ENCODE measurements around the gene ENGASE.

DNA sequence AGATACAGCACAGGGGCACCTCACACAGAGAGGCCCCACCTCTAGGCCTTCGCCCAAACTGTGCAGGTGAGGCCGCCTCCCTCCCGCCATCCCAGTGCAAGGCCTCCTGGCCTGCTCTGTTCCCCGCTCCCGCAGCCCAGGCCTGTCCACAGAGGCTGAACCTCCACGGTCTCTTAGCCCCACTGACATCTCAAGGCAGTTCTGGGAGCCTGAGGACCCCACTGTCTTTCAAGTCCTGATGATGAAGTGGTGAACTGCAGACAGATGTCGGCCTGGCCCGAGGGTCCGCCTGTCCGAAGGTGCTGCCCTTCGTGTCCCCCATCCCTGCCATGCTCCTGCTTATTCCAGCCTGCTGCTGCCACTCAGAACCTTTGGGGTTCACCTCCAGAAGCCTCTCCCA is 32.3 kb downstream of the ENGASE start:
- TF ChIP-seq RAD21 (IDR thresholded peaks at IDR 0.05; ENCODE audit: low read depth) (no peak), TCF12 (IDR thresholded peaks at IDR 0.05; ENCODE audit: low read depth) (no peak), EP300 (IDR thresholded peaks at IDR 0.05; ENCODE audit: borderline replicate concordance) (no peak), FOXM1 (IDR thresholded peaks at IDR 0.05; ENCODE audit: borderline replicate concordance, low read depth) (no peak), EGR1 (IDR thresholded peaks at IDR 0.05) (no peak), TAF1 (IDR thresholded peaks at IDR 0.05; ENCODE audit: low read depth) (no peak), CEBPB (IDR thresholded peaks at IDR 0.05) (no peak), YY1 (IDR thresholded peaks at IDR 0.05; ENCODE audit: low read depth) (no peak), TEAD4 (IDR thresholded peaks at IDR 0.05) (no peak), CREB1 (IDR thresholded peaks at IDR 0.05; ENCODE audit: low read depth) (no peak)
- TF ChIP-seq, protein P1, sequence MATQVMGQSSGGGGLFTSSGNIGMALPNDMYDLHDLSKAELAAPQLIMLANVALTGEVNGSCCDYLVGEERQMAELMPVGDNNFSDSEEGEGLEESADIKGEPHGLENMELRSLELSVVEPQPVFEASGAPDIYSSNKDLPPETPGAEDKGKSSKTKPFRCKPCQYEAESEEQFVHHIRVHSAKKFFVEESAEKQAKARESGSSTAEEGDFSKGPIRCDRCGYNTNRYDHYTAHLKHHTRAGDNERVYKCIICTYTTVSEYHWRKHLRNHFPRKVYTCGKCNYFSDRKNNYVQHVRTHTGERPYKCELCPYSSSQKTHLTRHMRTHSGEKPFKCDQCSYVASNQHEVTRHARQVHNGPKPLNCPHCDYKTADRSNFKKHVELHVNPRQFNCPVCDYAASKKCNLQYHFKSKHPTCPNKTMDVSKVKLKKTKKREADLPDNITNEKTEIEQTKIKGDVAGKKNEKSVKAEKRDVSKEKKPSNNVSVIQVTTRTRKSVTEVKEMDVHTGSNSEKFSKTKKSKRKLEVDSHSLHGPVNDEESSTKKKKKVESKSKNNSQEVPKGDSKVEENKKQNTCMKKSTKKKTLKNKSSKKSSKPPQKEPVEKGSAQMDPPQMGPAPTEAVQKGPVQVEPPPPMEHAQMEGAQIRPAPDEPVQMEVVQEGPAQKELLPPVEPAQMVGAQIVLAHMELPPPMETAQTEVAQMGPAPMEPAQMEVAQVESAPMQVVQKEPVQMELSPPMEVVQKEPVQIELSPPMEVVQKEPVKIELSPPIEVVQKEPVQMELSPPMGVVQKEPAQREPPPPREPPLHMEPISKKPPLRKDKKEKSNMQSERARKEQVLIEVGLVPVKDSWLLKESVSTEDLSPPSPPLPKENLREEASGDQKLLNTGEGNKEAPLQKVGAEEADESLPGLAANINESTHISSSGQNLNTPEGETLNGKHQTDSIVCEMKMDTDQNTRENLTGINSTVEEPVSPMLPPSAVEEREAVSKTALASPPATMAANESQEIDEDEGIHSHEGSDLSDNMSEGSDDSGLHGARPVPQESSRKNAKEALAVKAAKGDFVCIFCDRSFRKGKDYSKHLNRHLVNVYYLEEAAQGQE (IDR thresholded peaks at IDR 0.05; ENCODE audit: low read depth) = no peak
- TF ChIP-seq, protein P2, sequence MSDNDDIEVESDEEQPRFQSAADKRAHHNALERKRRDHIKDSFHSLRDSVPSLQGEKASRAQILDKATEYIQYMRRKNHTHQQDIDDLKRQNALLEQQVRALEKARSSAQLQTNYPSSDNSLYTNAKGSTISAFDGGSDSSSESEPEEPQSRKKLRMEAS (IDR thresholded peaks at IDR 0.05) = no peak
